Measurements from ENCODE around the gene MMS19.

Gene MMS19

GRCh38 chr10:97525683-97526110, 27.5 kb upstream of the MMS19 start:
- DNase-seq (ENCODE audit: low read depth, low spot score), result no peak

GRCh38 chr10:97525086-97525485, 26.9 kb upstream of the MMS19 start:
- no peak for DNase-seq (ENCODE audit: low read depth, low spot score)

- no peak for DNase-seq (ENCODE audit: low read depth, low spot score)
Observed at GRCh38 chr10:97522937-97523336, 24.7 kb upstream of the MMS19 start.

GRCh38 chr10:97522071-97522470, 23.8 kb upstream of the MMS19 start:
- DNase-seq (ENCODE audit: low read depth, low spot score), result no peak

GRCh38 chr10:97520978-97521761, 22.9 kb upstream of the MMS19 start:
- no peak for DNase-seq (ENCODE audit: low read depth, low spot score)

- no peak for DNase-seq (ENCODE audit: low read depth, low spot score)
Observed at GRCh38 chr10:97520520-97520919, 22.3 kb upstream of the MMS19 start.

GRCh38 chr10:97519342-97519741, 21.1 kb upstream of the MMS19 start:
- DNase-seq (ENCODE audit: low read depth, low spot score), result no peak

GRCh38 chr10:97518301-97519043, 20.2 kb upstream of the MMS19 start:
- no peak for DNase-seq (ENCODE audit: low read depth, low spot score)

- DNase-seq (ENCODE audit: low read depth, low spot score), result no peak
Observed at GRCh38 chr10:97517778-97518300, 19.6 kb upstream of the MMS19 start.

GRCh38 chr10:97517096-97517750, 19.0 kb upstream of the MMS19 start:
- no peak for DNase-seq (ENCODE audit: low read depth, low spot score)

GRCh38 chr10:97515271-97515978, 17.2 kb upstream of the MMS19 start:
- DNase-seq (ENCODE audit: low read depth, low spot score), result no peak

- no peak for DNase-seq (ENCODE audit: low read depth, low spot score)
Observed at GRCh38 chr10:97514344-97514743, 16.1 kb upstream of the MMS19 start.

- no peak for DNase-seq (ENCODE audit: low read depth, low spot score)
Observed at GRCh38 chr10:97512993-97513392, 14.8 kb upstream of the MMS19 start.

- DNase-seq (ENCODE audit: low read depth, low spot score), result no peak
Observed at GRCh38 chr10:97511711-97512440, 13.7 kb upstream of the MMS19 start.

- DNase-seq (ENCODE audit: low read depth, low spot score), result no peak
Observed at GRCh38 chr10:97510686-97511085, 12.5 kb upstream of the MMS19 start.

- no peak for DNase-seq (ENCODE audit: low read depth, low spot score)
Observed at GRCh38 chr10:97509120-97509680, 11.0 kb upstream of the MMS19 start.

- no peak for DNase-seq (ENCODE audit: low read depth, low spot score)
Observed at GRCh38 chr10:97508342-97508741, 10.1 kb upstream of the MMS19 start.

- no peak for DNase-seq (ENCODE audit: low read depth, low spot score)
Observed at GRCh38 chr10:97506199-97506991, 8.2 kb upstream of the MMS19 start.

GRCh38 chr10:97505152-97505551, 6.9 kb upstream of the MMS19 start:
- DNase-seq (ENCODE audit: low read depth, low spot score), result no peak

GRCh38 chr10:97503406-97503805, 5.2 kb upstream of the MMS19 start:
- no peak for DNase-seq (ENCODE audit: low read depth, low spot score)

Measured in brain pericyte (primary cell).